Suprapubic skin (tissue), 3 donors: ENCODE data around the gene PLCD1.

Experiments
- EP300 ChIP-seq: sonication (generic); formaldehyde crosslinking; IDR thresholded peaks from one replicate; pipeline ENCODE4 v1.6.1; 2017; ENCODE audit warnings: antibody characterized with exemption
- POLR2A ChIP-seq, 2 donors: fragments of 450-650 bp; IDR thresholded peaks; one replicate each; pipeline ENCODE4 v1.6.1; 2017; ENCODE audit warnings: antibody characterized with exemption in 2 of 2, mild to moderate bottlenecking in 2 of 2, moderate library complexity in 2 of 2
- TF ChIP-seq, protein P1 (sequence below), 2 donors: fragments of 200-600 bp in 1 of 2; fragments of 450-650 bp in 1 of 2; sonication (generic) in 1 of 2; IDR thresholded peaks; one replicate each; pipeline ENCODE4 v1.5.1; 2016 to 2019; ENCODE audit warnings: antibody characterized with exemption in 2 of 2, mild to moderate bottlenecking in 1 of 2, moderate library complexity in 1 of 2

- no peak for TF ChIP-seq POLR2A (IDR thresholded peaks at IDR 0.05)
- TF ChIP-seq, protein P1, sequence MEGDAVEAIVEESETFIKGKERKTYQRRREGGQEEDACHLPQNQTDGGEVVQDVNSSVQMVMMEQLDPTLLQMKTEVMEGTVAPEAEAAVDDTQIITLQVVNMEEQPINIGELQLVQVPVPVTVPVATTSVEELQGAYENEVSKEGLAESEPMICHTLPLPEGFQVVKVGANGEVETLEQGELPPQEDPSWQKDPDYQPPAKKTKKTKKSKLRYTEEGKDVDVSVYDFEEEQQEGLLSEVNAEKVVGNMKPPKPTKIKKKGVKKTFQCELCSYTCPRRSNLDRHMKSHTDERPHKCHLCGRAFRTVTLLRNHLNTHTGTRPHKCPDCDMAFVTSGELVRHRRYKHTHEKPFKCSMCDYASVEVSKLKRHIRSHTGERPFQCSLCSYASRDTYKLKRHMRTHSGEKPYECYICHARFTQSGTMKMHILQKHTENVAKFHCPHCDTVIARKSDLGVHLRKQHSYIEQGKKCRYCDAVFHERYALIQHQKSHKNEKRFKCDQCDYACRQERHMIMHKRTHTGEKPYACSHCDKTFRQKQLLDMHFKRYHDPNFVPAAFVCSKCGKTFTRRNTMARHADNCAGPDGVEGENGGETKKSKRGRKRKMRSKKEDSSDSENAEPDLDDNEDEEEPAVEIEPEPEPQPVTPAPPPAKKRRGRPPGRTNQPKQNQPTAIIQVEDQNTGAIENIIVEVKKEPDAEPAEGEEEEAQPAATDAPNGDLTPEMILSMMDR (IDR thresholded peaks at IDR 0.05), result no peak
- no peak for TF ChIP-seq EP300
These were observed 651 bp downstream of the PLCD1 start for GRCh38 chr3:38028621-38029361.
